Karpas-422 (cell line): ENCODE data around the gene RCBTB2. TPM values are rescaled to one million over a fixed set of nuclear protein-coding genes. Genes with fewer than 3 reads are reported as not detected.

Experiments used
- DNase-seq: peaks from one replicate; pipeline ENCODE4 v3.0.0-alpha.2; 2015
- H2AFZ ChIP-seq: fragments of 200-600 bp; sonication (generic); 2 replicates; pipeline ENCODE4 v1.6.1; 2014; ENCODE audit warnings: antibody characterized with exemption, low read length, mixed read lengths
- H3K27ac ChIP-seq: fragments of 200-600 bp; sonication (generic); 2 replicates; pipeline ENCODE4 v1.5.1; 2014; ENCODE audit warnings: mild to moderate bottlenecking, low read length, moderate library complexity
- H3K27me3 ChIP-seq: fragments of 200-600 bp; sonication (generic); 2 replicates; pipeline ENCODE4 v1.6.1; 2014; ENCODE audit warnings: low read length, mixed read lengths
- H3K36me3 ChIP-seq: fragments of 200-600 bp; sonication (generic); 2 replicates; pipeline ENCODE4 v1.6.1; 2014; ENCODE audit warnings: low read length, mixed read lengths; ENCODE audit not compliant: insufficient read depth
- H3K4me1 ChIP-seq: fragments of 200-600 bp; sonication (generic); 2 replicates; pipeline ENCODE4 v1.6.1; 2014; ENCODE audit warnings: mild to moderate bottlenecking, low read length, mixed read lengths
- H3K4me2 ChIP-seq: fragments of 200-600 bp; sonication (generic); 2 replicates; pipeline ENCODE4 v1.6.1; 2014; ENCODE audit warnings: low read length, low read depth, mild to moderate bottlenecking; ENCODE audit not compliant: poor library complexity, severe bottlenecking
- H3K4me3 ChIP-seq: fragments of 200-600 bp; sonication (generic); 2 replicates; pipeline ENCODE4 v1.5.1; 2014; ENCODE audit warnings: mild to moderate bottlenecking, antibody characterized with exemption, low read length, mixed read lengths
- H3K79me2 ChIP-seq: fragments of 200-600 bp; sonication (generic); 2 replicates; pipeline ENCODE4 v1.6.1; 2014; ENCODE audit warnings: mild to moderate bottlenecking, low read length, mixed read lengths
- H3K9ac ChIP-seq: fragments of 200-600 bp; sonication (generic); 2 replicates; pipeline ENCODE4 v1.6.0; 2014; ENCODE audit warnings: low read length
- H3K9me2 ChIP-seq: fragments of 200-600 bp; sonication (generic), shearing (Covaris generic); replicated peaks from 2 replicates; pipeline ENCODE4 v1.6.0; 2014; ENCODE audit warnings: mild to moderate bottlenecking, low read length, moderate library complexity; ENCODE audit not compliant: insufficient read depth
- H3K9me3 ChIP-seq: fragments of 300-700, 200-600 bp; sonication (generic); 2 replicates; pipeline ENCODE4 v1.6.1; 2014; ENCODE audit warnings: low read length, mixed read lengths
- H4K20me1 ChIP-seq: fragments of 200-600 bp; sonication (generic); 2 replicates; pipeline ENCODE4 v1.6.1; 2014; ENCODE audit warnings: mild to moderate bottlenecking, antibody characterized with exemption, low read length, low read depth; ENCODE audit not compliant: insufficient read depth
- total RNA-seq: library from RNA; depleted of rRNA; stranded (reverse); fragments of >200 nt; shearing (Covaris generic); gene quantifications from 2 replicates; pipeline ENCODE4 v1.2.3, GENCODE V29; 2014; ENCODE audit warnings: low replicate concordance

RCBTB2 gene
- total RNA-seq, 1 experiment from 2014 or later: 25.6 TPM

DNA sequence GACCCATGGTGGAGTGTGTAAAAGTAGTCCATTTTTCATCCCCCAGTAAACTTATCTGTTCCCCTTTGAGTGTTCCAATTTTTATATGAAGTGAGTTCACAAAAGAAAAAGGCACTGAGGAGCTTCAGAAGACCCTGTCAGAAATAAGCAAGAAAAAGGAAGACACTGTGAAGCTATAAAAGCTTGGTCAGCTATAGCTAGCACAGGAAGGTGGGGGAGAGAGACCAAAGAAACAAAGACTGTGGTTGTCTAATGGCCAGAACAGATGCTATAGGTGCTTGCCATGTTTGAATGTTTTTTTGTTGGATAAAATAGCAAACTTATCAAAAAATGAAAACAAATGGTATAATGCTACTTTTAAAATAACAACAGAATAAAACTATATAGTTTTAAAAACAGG is 46.5 kb downstream of the RCBTB2 start:
- no peaks in the 10 kb centered on the region for H3K9me3 ChIP-seq
- no peak overlapping the region for H3K9ac ChIP-seq
- peaks cover 35% of the 10 kb centered on the region for H3K4me1 ChIP-seq
- no peak overlapping the region for H3K4me3 ChIP-seq
- H4K20me1 ChIP-seq: no peaks in the 10 kb centered on the region
- peak; percentile 40 for DNase-seq
- peaks cover 24% of the 10 kb centered on the region for H3K36me3 ChIP-seq
- no peaks in the 10 kb centered on the region for H3K27me3 ChIP-seq
- H2AFZ ChIP-seq: no peak overlapping the region
- no peaks in the 10 kb centered on the region for H3K9me2 ChIP-seq
- H3K4me2 ChIP-seq: no peak overlapping the region
- peaks cover 9% of the 10 kb centered on the region; the same call in 1 of the 2 replicates for H3K79me2 ChIP-seq
- peak overlapping the region; percentile 43 for H3K27ac ChIP-seq

DNA sequence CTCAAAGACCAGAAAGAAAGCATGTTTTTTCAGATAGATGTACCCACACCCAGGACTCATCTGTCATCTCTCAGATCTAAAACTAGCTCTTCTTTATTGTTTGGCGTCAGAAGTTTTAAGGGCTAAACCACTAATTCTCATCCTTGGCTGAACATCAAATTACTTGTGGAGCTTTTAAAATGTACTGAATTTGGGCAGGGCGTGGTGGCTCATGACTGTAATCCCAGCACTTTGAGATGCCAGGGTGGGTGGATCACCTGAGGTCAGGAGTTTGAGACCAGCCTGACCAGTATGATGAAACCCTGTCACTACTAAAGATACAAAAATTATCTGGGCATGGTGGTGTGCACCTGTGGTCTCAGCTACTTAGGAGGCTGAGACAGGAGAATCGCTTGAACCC is 47.4 kb downstream of the RCBTB2 start:
- DNase-seq: no peak
- H3K79me2 ChIP-seq: peaks cover 1% of the 10 kb centered on the region; the same call in 1 of the 2 replicates
- H2AFZ ChIP-seq: no peak overlapping the region
- no peaks in the 10 kb centered on the region for H4K20me1 ChIP-seq
- no peaks in the 10 kb centered on the region for H3K9me3 ChIP-seq
- H3K4me1 ChIP-seq: peaks cover 35% of the 10 kb centered on the region
- H3K27ac ChIP-seq: peak overlapping the region; percentile 36
- no peaks in the 10 kb centered on the region for H3K9me2 ChIP-seq
- no peaks in the 10 kb centered on the region for H3K27me3 ChIP-seq
- no peak overlapping the region for H3K4me3 ChIP-seq
- peaks cover 27% of the 10 kb centered on the region for H3K36me3 ChIP-seq
- H3K9ac ChIP-seq: no peak overlapping the region
- H3K4me2 ChIP-seq: no peak overlapping the region

DNA sequence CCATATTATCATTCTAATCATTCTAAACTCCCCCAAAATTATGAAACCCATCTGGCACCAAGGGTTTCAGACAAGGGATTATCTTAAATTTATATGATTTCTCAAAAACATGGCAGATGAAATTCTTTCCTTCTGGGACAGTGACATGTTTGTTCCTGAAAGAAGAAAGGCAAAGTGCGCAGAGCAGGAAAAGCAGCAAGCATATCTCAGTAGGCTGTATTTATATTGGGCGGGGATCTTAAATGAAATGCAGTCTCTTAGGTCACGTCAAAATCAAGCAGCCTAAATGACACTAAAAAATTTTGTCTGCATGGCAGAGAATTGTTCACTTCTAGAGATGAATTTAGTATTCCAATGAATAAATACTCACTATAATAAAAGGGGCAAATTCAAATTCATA is 49.3 kb downstream of the RCBTB2 start:
- Histone ChIP-seq H3K4me3 (no peak overlapping the region), H3K9me2 (no peaks in the 10 kb centered on the region), H3K36me3 (peaks cover 41% of the 10 kb centered on the region), H3K27ac (no peak overlapping the region), H3K4me2 (no peak overlapping the region), H3K27me3 (no peaks in the 10 kb centered on the region), H3K79me2 (no peaks in the 10 kb centered on the region), H2AFZ (no peak overlapping the region), H4K20me1 (no peaks in the 10 kb centered on the region), H3K4me1 (peaks cover 20% of the 10 kb centered on the region), H3K9ac (no peak overlapping the region), H3K9me3 (no peaks in the 10 kb centered on the region)
- no peak for DNase-seq

DNA sequence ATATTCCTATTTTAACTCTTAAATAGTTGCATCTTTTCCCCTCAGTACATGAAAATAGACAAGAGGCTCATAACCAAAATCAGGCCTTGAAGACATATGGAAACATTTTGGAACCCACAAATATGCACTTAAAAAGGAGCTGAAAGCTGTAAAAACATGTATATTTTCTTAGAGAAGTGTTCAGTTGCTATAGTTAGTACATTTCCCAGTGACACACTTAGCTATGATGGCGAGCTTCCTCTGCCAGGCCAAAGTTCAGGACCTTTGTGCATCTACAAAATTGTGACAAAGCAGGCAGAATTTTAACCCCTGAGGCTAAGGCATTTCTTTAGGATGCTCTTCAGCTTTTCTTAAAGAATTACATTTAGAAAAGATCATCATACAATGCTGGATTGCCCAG is 54.5 kb downstream of the RCBTB2 start:
- DNase-seq: no peak
- H4K20me1 ChIP-seq: no peaks in the 10 kb centered on the region

DNA sequence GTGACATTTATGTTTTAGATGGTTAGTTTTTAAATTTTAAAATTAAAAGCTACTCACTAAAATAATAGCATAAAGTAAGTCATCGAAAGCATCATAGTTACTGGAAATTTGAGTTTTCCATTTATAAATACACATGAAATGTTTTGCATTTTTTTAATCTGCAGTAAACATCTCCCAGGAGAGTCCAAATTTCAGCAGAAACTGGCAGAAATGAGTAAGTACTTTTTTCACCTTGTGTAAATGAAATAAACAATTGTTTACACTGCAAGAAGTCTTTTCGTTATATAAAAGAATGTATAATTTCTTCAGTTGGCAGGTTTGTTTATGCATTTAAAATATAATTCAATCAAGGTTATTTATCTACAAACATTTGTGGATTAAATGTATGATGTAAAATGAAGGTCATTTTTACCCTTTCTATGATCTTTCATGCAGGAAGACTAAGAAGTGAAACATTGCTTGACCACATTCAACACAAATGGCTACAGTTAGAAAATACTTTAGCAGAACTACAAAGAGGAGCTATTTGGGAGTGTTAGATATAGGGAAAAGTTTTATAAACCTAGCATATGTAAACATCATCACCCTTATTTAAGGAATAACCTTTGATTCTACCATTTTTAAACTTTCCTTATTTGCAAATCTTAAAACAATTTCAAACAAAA is 55.6 kb downstream of the RCBTB2 start:
- Histone ChIP-seq H3K4me3 (no peak overlapping the region), H3K27me3 (no peaks in the 10 kb centered on the region), H3K27ac (peak overlapping the region; percentile 13; the same call in 1 of the 2 replicates), H4K20me1 (no peaks in the 10 kb centered on the region), H3K9ac (no peak overlapping the region), H3K4me2 (no peak overlapping the region), H3K9me3 (no peaks in the 10 kb centered on the region), H3K36me3 (peaks cover 40% of the 10 kb centered on the region), H3K4me1 (peaks cover 40% of the 10 kb centered on the region), H2AFZ (no peak overlapping the region), H3K9me2 (no peaks in the 10 kb centered on the region), H3K79me2 (no peaks in the 10 kb centered on the region)
- DNase-seq: no peak

More for the DNA sequence above, 54.5 kb downstream of the RCBTB2 start:
- H3K27me3 ChIP-seq: no peaks in the 10 kb centered on the region
- no peak overlapping the region for H3K27ac ChIP-seq
- H3K9me2 ChIP-seq: no peaks in the 10 kb centered on the region
- H3K4me3 ChIP-seq: no peak overlapping the region
- peaks cover 43% of the 10 kb centered on the region for H3K36me3 ChIP-seq
- H3K4me1 ChIP-seq: peaks cover 40% of the 10 kb centered on the region
- H3K4me2 ChIP-seq: no peak overlapping the region
- H3K9me3 ChIP-seq: no peaks in the 10 kb centered on the region
- no peaks in the 10 kb centered on the region for H3K79me2 ChIP-seq
- no peak overlapping the region for H2AFZ ChIP-seq
- no peak overlapping the region for H3K9ac ChIP-seq

DNA sequence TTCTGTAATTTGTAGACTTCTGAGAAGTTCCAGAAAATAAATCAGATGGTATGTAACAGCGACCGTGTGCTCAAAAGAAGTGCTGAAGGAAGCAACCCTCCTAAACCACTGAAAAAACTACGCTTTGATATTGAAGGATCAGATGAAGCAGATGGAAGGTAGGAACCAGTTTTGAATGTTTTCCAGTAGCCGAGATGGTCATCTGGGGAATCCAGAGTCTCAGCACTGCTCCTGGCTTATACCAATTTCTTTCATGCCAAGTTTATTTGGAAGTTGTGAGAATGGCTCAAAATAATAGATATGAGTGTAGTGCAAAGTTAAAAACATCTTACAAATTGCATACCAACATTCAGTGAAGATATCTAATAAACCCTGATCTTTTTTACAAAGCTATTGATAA is 56.2 kb downstream of the RCBTB2 start:
- DNase-seq: no peak
- Histone ChIP-seq H3K27me3 (no peaks in the 10 kb centered on the region), H4K20me1 (no peaks in the 10 kb centered on the region), H3K27ac (peak overlapping the region; percentile 13; the same call in 1 of the 2 replicates), H3K4me3 (no peak overlapping the region), H3K36me3 (peaks cover 45% of the 10 kb centered on the region), H2AFZ (no peak overlapping the region), H3K9me2 (no peaks in the 10 kb centered on the region), H3K9ac (no peak overlapping the region), H3K4me1 (peaks cover 39% of the 10 kb centered on the region), H3K79me2 (no peaks in the 10 kb centered on the region; the same call in 1 of the 2 replicates), H3K4me2 (no peak overlapping the region), H3K9me3 (no peaks in the 10 kb centered on the region)

DNA sequence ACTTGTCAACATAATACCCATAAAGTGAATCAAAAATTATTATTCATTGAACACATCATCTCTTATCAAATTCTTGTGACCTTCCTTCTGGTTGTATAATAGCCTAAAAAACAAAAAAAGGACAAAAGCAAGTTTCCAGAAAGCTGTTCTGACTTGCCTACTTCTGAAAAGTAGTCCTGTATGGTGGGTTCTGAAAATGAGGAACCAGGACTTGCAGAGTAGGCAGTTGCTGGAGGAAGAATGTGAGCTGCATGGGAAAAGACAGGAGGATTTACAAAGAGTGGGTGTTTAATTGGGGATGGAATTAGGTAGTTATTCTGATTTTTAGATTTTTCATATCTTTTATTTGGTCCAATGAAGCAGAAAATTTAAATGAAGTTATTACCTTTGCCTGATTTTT is 56.7 kb downstream of the RCBTB2 start:
- Histone ChIP-seq H3K4me3 (no peak overlapping the region), H3K9me3 (no peaks in the 10 kb centered on the region), H3K9ac (no peak overlapping the region), H2AFZ (no peak overlapping the region), H3K4me1 (peaks cover 34% of the 10 kb centered on the region), H3K4me2 (no peak overlapping the region), H4K20me1 (no peaks in the 10 kb centered on the region), H3K27me3 (no peaks in the 10 kb centered on the region), H3K79me2 (no peaks in the 10 kb centered on the region; the same call in 1 of the 2 replicates), H3K36me3 (peaks cover 46% of the 10 kb centered on the region), H3K9me2 (no peaks in the 10 kb centered on the region), H3K27ac (peak overlapping the region; percentile 13; the same call in 1 of the 2 replicates)
- no peak for DNase-seq

DNA sequence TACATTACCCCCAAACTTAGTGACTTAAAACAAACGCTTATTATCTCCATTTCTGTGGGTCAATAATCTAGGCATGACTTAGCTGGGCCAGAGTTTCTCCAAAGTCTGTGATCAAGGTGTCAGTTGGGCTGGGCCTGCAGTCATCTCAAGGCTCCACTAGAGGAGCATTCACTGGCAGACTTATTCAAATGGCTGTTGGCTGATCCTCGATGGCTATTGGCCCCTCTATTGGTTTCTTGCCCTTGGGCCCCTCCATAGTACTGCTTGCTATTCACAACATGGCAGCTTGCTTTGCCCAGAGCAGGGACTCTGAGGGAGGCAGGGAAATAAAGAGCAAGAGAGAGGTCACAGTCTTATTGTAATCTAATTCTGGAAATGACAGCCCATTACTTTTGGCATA is 57.6 kb downstream of the RCBTB2 start:
- H3K36me3 ChIP-seq: peaks cover 43% of the 10 kb centered on the region
- H3K27ac ChIP-seq: no peak overlapping the region
- no peak overlapping the region for H3K4me2 ChIP-seq
- no peaks in the 10 kb centered on the region for H3K9me2 ChIP-seq
- DNase-seq: no peak
- no peak overlapping the region for H3K4me3 ChIP-seq
- H3K79me2 ChIP-seq: no peaks in the 10 kb centered on the region; the same call in 1 of the 2 replicates
- no peak overlapping the region for H2AFZ ChIP-seq
- no peaks in the 10 kb centered on the region for H3K9me3 ChIP-seq
- H3K27me3 ChIP-seq: no peaks in the 10 kb centered on the region
- peaks cover 26% of the 10 kb centered on the region for H3K4me1 ChIP-seq
- H4K20me1 ChIP-seq: no peaks in the 10 kb centered on the region
- H3K9ac ChIP-seq: no peak overlapping the region
